HG03558 (cell line): ENCODE measurements around the gene ARHGAP1.
"Not testable (repeated sequence)": the region's sequence is repeated elsewhere in the genome, so short reads cannot be mapped to it uniquely, and the experiment has no call there.

Experiments
- ATAC-seq: cut with Tn5 transposase; IDR thresholded peaks from one replicate; pipeline ENCODE4 v1.9.1; 2021; ENCODE audit warnings: moderate number of reproducible peaks; ENCODE audit not compliant: unreplicated experiment; ENCODE audit errors: extremely low read depth

Gene ARHGAP1

GRCh38 chr11:46724088-46724487 lies 23.7 kb upstream of the ARHGAP1 start:
- no peak for ATAC-seq

GRCh38 chr11:46723359-46723680 lies 22.9 kb upstream of the ARHGAP1 start:
- ATAC-seq: no peak

GRCh38 chr11:46722566-46723358 lies 22.3 kb upstream of the ARHGAP1 start:
- ATAC-seq: no peak

- ATAC-seq: no peak
Measured at GRCh38 chr11:46721286-46721685, 20.9 kb upstream of the ARHGAP1 start.

- no peak for ATAC-seq
Measured at GRCh38 chr11:46719543-46720218, 19.3 kb upstream of the ARHGAP1 start.

GRCh38 chr11:46719048-46719542 lies 18.7 kb upstream of the ARHGAP1 start, which contains the start of gene F2:
F2 (plus strand) TSS chr11:46719213; CDS start chr11:46719236, 23 bp downstream.
- ATAC-seq: no peak

- no peak for ATAC-seq
Measured at GRCh38 chr11:46718155-46719019, 18.0 kb upstream of the ARHGAP1 start.

GRCh38 chr11:46717825-46718154 lies 17.4 kb upstream of the ARHGAP1 start:
- ATAC-seq: not testable (repeated sequence)

- no peak for ATAC-seq
Measured at GRCh38 chr11:46712874-46713576, 12.6 kb upstream of the ARHGAP1 start.

GRCh38 chr11:46711303-46711702 lies 10.9 kb upstream of the ARHGAP1 start:
- no peak for ATAC-seq

- ATAC-seq: no peak
Measured at GRCh38 chr11:46710821-46711269, 10.4 kb upstream of the ARHGAP1 start.

GRCh38 chr11:46709351-46709750 lies 8.9 kb upstream of the ARHGAP1 start:
- not testable (repeated sequence) for ATAC-seq

GRCh38 chr11:46706886-46707285 lies 6.5 kb upstream of the ARHGAP1 start:
- no peak for ATAC-seq

- no peak for ATAC-seq
Measured at GRCh38 chr11:46705070-46705688, 4.8 kb upstream of the ARHGAP1 start.

GRCh38 chr11:46701078-46701654 lies 747 bp upstream of the ARHGAP1 start:
- ATAC-seq: no peak

- no peak for ATAC-seq
Measured at GRCh38 chr11:46698597-46698996, 1.8 kb downstream of the ARHGAP1 start.

GRCh38 chr11:46697723-46698122 lies 2.7 kb downstream of the ARHGAP1 start:
- ATAC-seq: no peak

- ATAC-seq: no peak
Measured at GRCh38 chr11:46697303-46697702, 3.1 kb downstream of the ARHGAP1 start.

GRCh38 chr11:46696212-46696558 lies 4.2 kb downstream of the ARHGAP1 start:
- no peak for ATAC-seq
